ENCODE measurements around the gene HAUS7.

HAUS7 gene

DNA sequence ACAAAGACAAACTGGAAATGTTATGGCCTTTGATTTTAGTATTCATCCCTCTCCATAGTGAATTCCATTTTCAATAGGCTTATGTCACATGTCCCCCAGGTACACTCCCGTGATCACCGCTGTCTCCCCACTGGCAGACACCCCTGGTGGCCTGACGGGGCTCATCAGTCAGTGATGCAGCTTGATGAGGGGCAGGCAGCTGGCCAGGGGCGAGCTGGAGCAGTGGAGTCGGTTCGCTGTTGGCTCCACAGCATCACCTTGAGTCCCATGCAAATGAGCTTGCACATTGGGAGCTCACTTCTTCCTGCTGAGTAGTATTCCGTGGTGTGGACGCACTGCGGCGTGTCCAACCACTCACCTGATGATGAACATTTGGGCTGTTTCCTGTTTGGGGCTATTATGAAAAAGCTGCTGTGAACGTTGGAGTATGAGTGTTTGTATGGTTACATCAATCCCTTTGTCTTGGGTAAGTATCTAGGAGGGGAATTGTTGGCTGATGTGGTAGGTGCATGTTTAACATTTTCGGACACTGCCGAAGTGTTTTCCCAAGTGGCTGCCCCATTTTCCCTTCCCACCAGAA lies 29.7 kb downstream of the HAUS7 start:
- TF ChIP-seq, protein P1, sequence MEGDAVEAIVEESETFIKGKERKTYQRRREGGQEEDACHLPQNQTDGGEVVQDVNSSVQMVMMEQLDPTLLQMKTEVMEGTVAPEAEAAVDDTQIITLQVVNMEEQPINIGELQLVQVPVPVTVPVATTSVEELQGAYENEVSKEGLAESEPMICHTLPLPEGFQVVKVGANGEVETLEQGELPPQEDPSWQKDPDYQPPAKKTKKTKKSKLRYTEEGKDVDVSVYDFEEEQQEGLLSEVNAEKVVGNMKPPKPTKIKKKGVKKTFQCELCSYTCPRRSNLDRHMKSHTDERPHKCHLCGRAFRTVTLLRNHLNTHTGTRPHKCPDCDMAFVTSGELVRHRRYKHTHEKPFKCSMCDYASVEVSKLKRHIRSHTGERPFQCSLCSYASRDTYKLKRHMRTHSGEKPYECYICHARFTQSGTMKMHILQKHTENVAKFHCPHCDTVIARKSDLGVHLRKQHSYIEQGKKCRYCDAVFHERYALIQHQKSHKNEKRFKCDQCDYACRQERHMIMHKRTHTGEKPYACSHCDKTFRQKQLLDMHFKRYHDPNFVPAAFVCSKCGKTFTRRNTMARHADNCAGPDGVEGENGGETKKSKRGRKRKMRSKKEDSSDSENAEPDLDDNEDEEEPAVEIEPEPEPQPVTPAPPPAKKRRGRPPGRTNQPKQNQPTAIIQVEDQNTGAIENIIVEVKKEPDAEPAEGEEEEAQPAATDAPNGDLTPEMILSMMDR (conservative IDR thresholded peaks at IDR 0.05; ENCODE audit: control insufficient read depth, insufficient read depth, low read depth, low read length): no peak
- no peak for DNase-seq (ENCODE audit: low read depth)
- H3K4me3 ChIP-seq (ENCODE audit: control insufficient read depth, low read depth, low read length): no peak overlapping the region

GRCh38 chrX:153439977-153440376 lies 30.4 kb downstream of the HAUS7 start:
- DNase-seq (ENCODE audit: low read depth): no peak
- H3K4me3 ChIP-seq (ENCODE audit: control insufficient read depth, low read depth, low read length): no peak overlapping the region
- TF ChIP-seq, protein P1 (conservative IDR thresholded peaks at IDR 0.05; ENCODE audit: control insufficient read depth, insufficient read depth, low read depth, low read length): no peak

DNA sequence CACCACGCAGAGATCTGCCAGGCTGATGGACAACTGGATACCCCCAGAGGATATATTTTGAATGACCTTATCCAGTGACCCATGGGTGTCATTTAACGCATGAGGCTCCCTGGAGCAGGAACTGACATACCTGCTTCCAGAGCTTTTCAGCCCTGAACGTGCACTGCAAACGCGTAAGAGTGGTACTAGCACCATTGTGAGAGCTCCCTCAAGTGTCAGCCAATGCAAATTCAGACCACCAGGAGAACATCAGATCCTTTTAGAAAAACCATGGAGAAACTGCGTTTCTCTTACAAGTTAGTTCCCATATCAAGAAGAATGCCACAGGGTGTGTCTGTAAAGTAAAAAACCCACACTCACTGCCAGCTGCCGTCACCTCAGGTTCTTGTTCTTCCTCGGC lies 31.8 kb downstream of the HAUS7 start:
- peak; percentile 35 for DNase-seq (ENCODE audit: low read depth)
- TF ChIP-seq, protein P1 (conservative IDR thresholded peaks at IDR 0.05; ENCODE audit: control insufficient read depth, insufficient read depth, low read depth, low read length): peak; percentile 41
- H3K4me3 ChIP-seq (ENCODE audit: control insufficient read depth, low read depth, low read length): no peak overlapping the region

DNA sequence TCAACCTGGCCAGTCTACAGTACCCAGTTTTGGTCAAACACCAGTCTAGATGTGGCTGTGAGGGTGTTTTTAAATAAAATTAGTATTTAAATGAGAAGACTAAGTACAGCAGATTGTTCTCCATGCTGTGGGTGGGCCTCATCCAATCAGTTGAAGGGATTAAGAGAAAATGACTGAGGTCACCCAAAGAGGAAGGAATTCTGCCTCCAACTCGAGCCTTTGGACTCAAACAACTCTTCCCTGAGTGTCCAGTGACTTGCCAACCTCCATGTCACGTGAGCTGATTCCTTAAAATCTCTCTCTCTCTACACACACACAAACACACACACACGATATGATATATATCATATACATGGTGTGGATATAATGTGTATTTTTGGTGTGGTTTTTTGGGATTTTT lies 34.5 kb downstream of the HAUS7 start:
- DNase-seq (ENCODE audit: low read depth): no peak
- TF ChIP-seq, protein P1 (conservative IDR thresholded peaks at IDR 0.05; ENCODE audit: control insufficient read depth, insufficient read depth, low read depth, low read length): no peak
- no peak overlapping the region for H3K4me3 ChIP-seq (ENCODE audit: control insufficient read depth, low read depth, low read length)

- no peak for DNase-seq (ENCODE audit: low read depth)
- no peak overlapping the region for H3K4me3 ChIP-seq (ENCODE audit: control insufficient read depth, low read depth, low read length)
- TF ChIP-seq, protein P1 (conservative IDR thresholded peaks at IDR 0.05; ENCODE audit: control insufficient read depth, insufficient read depth, low read depth, low read length): no peak
These were observed 35.6 kb downstream of the HAUS7 start for GRCh38 chrX:153434801-153435200.

- no peak for DNase-seq (ENCODE audit: low read depth)
These were observed 36.5 kb downstream of the HAUS7 start for GRCh38 chrX:153433781-153434285.

More at GRCh38 chrX:153433781-153434285, 36.5 kb downstream of the HAUS7 start:
- H3K4me3 ChIP-seq (ENCODE audit: control insufficient read depth, low read depth, low read length): no peak overlapping the region
- TF ChIP-seq, protein P1 (conservative IDR thresholded peaks at IDR 0.05; ENCODE audit: control insufficient read depth, insufficient read depth, low read depth, low read length): no peak
